HCT116 (cell line): ENCODE data around the gene SNRPA.

Source experiments
- ATF3 ChIP-seq: IDR thresholded peaks from 2 replicates; pipeline ENCODE4 v1.6.1; 2012
- CEBPB ChIP-seq: IDR thresholded peaks from 2 replicates; pipeline ENCODE4 v1.6.1; 2012; ENCODE audit warnings: low read depth
- CTCF ChIP-seq, 3 experiments: fragments of 200-600 bp in 1 of 3; sonication (generic) in 1 of 3; IDR thresholded peaks in 2 of 3; conservative IDR thresholded peaks in 1 of 3; 2 replicates each; pipeline ENCODE4 v1.5.1; 2012 to 2017; ENCODE audit warnings: low read depth in 2 of 3, low read length in 2 of 3, antibody characterized with exemption in 1 of 3, borderline replicate concordance in 1 of 3, control low read depth in 1 of 3, mild to moderate bottlenecking in 1 of 3, mixed read lengths in 1 of 3, mixed run types in 1 of 3, moderate library complexity in 1 of 3; ENCODE audit not compliant: insufficient read depth in 1 of 3
- EGR1 ChIP-seq: IDR thresholded peaks from 2 replicates; pipeline ENCODE4 v1.6.1; 2012; ENCODE audit warnings: low read depth
- EZH2phosphoT487 ChIP-seq: fragments of 200-600 bp; IDR thresholded peaks from 2 replicates; pipeline ENCODE4 v1.6.1; 2018; ENCODE audit warnings: antibody characterized with exemption, borderline replicate concordance
- POLR2AphosphoS5 ChIP-seq: IDR thresholded peaks from 2 replicates; pipeline ENCODE4 v1.6.1; 2011; ENCODE audit warnings: mild to moderate bottlenecking, low read depth, low read length, moderate library complexity
- SRF ChIP-seq: IDR thresholded peaks from 2 replicates; pipeline ENCODE4 v1.6.1; 2012; ENCODE audit warnings: low read depth
- TF ChIP-seq, protein P1 (sequence below): IDR thresholded peaks from 2 replicates; pipeline ENCODE4 v1.6.1; 2012

DNA sequence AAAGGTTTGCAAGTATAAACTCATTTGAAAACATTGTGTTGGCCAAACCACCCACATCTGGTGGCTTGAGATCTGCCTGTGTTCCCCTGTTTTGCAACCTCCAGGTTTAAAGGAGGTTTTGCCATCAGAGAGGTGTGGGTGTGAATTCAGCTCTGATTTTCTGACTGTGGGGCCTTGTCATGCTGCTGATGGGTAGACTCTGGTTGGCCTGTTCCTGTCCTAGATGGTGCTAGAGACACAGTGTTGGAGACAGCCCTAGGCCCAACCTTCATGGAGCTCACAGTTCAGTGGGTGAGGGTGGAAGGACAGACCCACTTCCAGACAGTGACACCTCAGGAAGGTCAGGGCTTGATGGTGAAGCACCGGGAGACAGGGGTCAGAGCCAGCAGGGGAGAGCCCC, 34.5 kb downstream of the SNRPA start:
- TF ChIP-seq, protein P1, sequence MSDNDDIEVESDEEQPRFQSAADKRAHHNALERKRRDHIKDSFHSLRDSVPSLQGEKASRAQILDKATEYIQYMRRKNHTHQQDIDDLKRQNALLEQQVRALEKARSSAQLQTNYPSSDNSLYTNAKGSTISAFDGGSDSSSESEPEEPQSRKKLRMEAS = no peak
- TF ChIP-seq CTCF (IDR thresholded peaks at IDR 0.05 in 2 of 3, conservative IDR thresholded peaks at IDR 0.05 in 1 of 3; ENCODE audit: borderline replicate concordance in 1 of 3, insufficient read depth in 1 of 3, low read depth in 2 of 3, low read length in 2 of 3) = no peak
- TF ChIP-seq POLR2AphosphoS5 = no peak
- no peak for TF ChIP-seq CEBPB
- no peak for TF ChIP-seq EGR1
- no peak for TF ChIP-seq ATF3
- TF ChIP-seq SRF = no peak
- TF ChIP-seq EZH2phosphoT487 = no peak
